Left lung (tissue), 10 donors: ENCODE results near the gene GNAT3. TPM values are rescaled to one million over a fixed set of nuclear protein-coding genes. Genes with fewer than 3 reads are reported as not detected.

ENCODE experiments used
- ATAC-seq: fragments of 200-7000 bp; cut with Tn5 transposase; one replicate; pipeline ENCODE4 v1.9.1; 2020; ENCODE audit warnings: moderate library complexity
- DNase-seq, 4 donors: peaks; one replicate each; pipeline ENCODE4 v3.0.0-alpha.2; 2013 to 2020
- H3K27ac ChIP-seq, 2 donors: fragments of 200-600 bp; sonication (generic) in 1 of 2; one replicate each; pipeline versions ENCODE4 v1.5.0 to v1.8.0; 2020 to 2021
- H3K27me3 ChIP-seq, 2 donors: fragments of 200-600 bp; sonication (generic) in 1 of 2; one replicate each; pipeline versions ENCODE4 v1.5.0 to v1.8.0; 2020 to 2021
- H3K36me3 ChIP-seq, 2 donors: fragments of 200-600 bp; sonication (generic) in 1 of 2; one replicate each; pipeline versions ENCODE4 v1.5.0 to v1.8.0; 2020 to 2021
- H3K4me1 ChIP-seq, 2 donors: fragments of 200-600 bp; one replicate each; pipeline ENCODE4 v1.8.0; 2021
- H3K4me3 ChIP-seq, 2 donors: fragments of 200-600 bp; sonication (generic) in 1 of 2; one replicate each; pipeline versions ENCODE4 v1.5.0 to v1.8.0; 2020 to 2021; ENCODE audit warnings: mild to moderate bottlenecking in 1 of 2
- H3K9me3 ChIP-seq, 2 donors: fragments of 200-600 bp; sonication (generic) in 1 of 2; one replicate each; pipeline versions ENCODE4 v1.5.0 to v1.8.0; 2020 to 2021
- intact Hi-C, 2 donors: fragments of 100-400 bp; cut with DNase I; formaldehyde crosslinking; loops; one replicate each; pipeline versions ENCODE4 v1.11.2 to v1.14.2; 2022
- polyA plus RNA-seq, 6 donors: library from polyadenylated mRNA; unstranded; fragments of 120-200 nt; gene quantifications; one replicate each; pipeline ENCODE4 v1.2.1, GENCODE V29; 2013; ENCODE audit not compliant: insufficient read length in 6 of 6
- total RNA-seq, 2 donors: library from RNA; stranded (reverse); fragmentation: NEBNext Ultra II Directional; extraction: Animal tissue kit (Norgen Biotek cat#: 25700); gene quantifications; one replicate each; pipeline ENCODE4 v1.2.1, GENCODE V29; 2021
- TF ChIP-seq, protein P1 (sequence below), 2 donors: fragments of 200-600 bp; sonication (generic) in 1 of 2; IDR thresholded peaks; one replicate each; pipeline versions ENCODE4 v1.5.0 to v1.8.0; 2021; ENCODE audit warnings: antibody characterized with exemption in 2 of 2
- donor health status: DM: no; HTN: yes; CAD: no.
- donor health status: DM: no; HTN: no; CAD: no.

The GNAT3 gene
- total and polyA plus RNA-seq, 8 donors, result not detected

- intact Hi-C loops, result no loop called here
- no peaks in the 10 kb centered on the region for H3K36me3 ChIP-seq
- no peaks in the 10 kb centered on the region for H3K27me3 ChIP-seq
- no peaks in the 10 kb centered on the region for H3K4me1 ChIP-seq
- H3K9me3 ChIP-seq, result no peaks in the 10 kb centered on the region
- DNase-seq (no peak), ATAC-seq (no peak)
- H3K4me3 ChIP-seq, result no peak overlapping the region
- no peak overlapping the region for H3K27ac ChIP-seq
- TF ChIP-seq, protein P1, sequence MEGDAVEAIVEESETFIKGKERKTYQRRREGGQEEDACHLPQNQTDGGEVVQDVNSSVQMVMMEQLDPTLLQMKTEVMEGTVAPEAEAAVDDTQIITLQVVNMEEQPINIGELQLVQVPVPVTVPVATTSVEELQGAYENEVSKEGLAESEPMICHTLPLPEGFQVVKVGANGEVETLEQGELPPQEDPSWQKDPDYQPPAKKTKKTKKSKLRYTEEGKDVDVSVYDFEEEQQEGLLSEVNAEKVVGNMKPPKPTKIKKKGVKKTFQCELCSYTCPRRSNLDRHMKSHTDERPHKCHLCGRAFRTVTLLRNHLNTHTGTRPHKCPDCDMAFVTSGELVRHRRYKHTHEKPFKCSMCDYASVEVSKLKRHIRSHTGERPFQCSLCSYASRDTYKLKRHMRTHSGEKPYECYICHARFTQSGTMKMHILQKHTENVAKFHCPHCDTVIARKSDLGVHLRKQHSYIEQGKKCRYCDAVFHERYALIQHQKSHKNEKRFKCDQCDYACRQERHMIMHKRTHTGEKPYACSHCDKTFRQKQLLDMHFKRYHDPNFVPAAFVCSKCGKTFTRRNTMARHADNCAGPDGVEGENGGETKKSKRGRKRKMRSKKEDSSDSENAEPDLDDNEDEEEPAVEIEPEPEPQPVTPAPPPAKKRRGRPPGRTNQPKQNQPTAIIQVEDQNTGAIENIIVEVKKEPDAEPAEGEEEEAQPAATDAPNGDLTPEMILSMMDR (IDR thresholded peaks at IDR 0.05), result no peak
Observed at GRCh38 chr7:80412842-80413241, 99.0 kb downstream of the GNAT3 start.

DNA sequence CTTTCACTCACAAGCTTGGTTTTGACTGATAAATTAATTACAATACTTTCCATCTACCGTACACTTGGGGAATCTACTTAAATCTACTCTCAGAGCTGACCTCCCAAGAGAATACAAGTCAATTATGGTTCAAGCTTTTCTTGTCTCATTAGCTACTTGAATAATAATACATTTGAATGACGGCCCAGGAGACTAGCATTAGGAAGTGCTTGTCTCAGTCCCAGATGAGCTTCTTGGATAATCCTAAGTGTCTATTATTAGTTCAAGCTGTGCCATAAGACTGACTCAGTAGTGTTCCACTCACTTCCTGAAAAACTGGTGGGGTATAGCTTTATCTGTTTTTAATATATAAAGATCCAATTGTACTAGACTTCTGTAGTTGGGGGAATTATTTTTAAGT, 100.2 kb downstream of the GNAT3 start:
- no peaks in the 10 kb centered on the region for H3K36me3 ChIP-seq
- ATAC-seq (no peak), DNase-seq (no peak)
- H3K4me1 ChIP-seq, result no peaks in the 10 kb centered on the region
- TF ChIP-seq, protein P1 (IDR thresholded peaks at IDR 0.05), result no peak
- no peaks in the 10 kb centered on the region for H3K27me3 ChIP-seq
- H3K4me3 ChIP-seq, result no peak overlapping the region
- intact Hi-C loops, result no loop called here
- no peak overlapping the region for H3K27ac ChIP-seq
- H3K9me3 ChIP-seq, result peaks cover 0 to 5% of the 10 kb centered on the region in 2 donors

GRCh38 chr7:80410081-80410480, 101.8 kb downstream of the GNAT3 start:
- TF ChIP-seq, protein P1 (IDR thresholded peaks at IDR 0.05), result no peak
- no peaks in the 10 kb centered on the region for H3K4me1 ChIP-seq
- intact Hi-C loops, result no loop called here
- H3K27me3 ChIP-seq, result no peaks in the 10 kb centered on the region
- no peak for DNase-seq
- H3K9me3 ChIP-seq, result peaks cover 0 to 6% of the 10 kb centered on the region in 2 donors
- no peaks in the 10 kb centered on the region for H3K36me3 ChIP-seq
- no peak for ATAC-seq
- no peak overlapping the region for H3K4me3 ChIP-seq
- H3K27ac ChIP-seq, result no peak overlapping the region

Other genes with a start within 250 kb of the GNAT3 start
- gene CD36, start 126.6 kb upstream of the GNAT3 start, total RNA-seq, result 100 to 1,000 TPM; 137 to 253 TPM
- 100 to 1,000 TPM; 132 to 533 (median 250) TPM for gene CD36, start 126.6 kb upstream of the GNAT3 start, polyA plus RNA-seq